ENCODE results near the gene TP73.

GRCh38 chr1:3735027-3735681, 82.8 kb downstream of the TP73 start:
- TF ChIP-seq CTCF (IDR thresholded peaks at IDR 0.05; ENCODE audit: low read depth, low read length) (no peak), EZH2phosphoT487 (IDR thresholded peaks at IDR 0.05; ENCODE audit: low read depth) (no peak)
